ENCODE results near the gene DNMT3B.
"Not testable (repeated sequence)": the region's sequence is repeated elsewhere in the genome, so short reads cannot be mapped to it uniquely, and the experiment has no call there.

The DNMT3B gene

DNA sequence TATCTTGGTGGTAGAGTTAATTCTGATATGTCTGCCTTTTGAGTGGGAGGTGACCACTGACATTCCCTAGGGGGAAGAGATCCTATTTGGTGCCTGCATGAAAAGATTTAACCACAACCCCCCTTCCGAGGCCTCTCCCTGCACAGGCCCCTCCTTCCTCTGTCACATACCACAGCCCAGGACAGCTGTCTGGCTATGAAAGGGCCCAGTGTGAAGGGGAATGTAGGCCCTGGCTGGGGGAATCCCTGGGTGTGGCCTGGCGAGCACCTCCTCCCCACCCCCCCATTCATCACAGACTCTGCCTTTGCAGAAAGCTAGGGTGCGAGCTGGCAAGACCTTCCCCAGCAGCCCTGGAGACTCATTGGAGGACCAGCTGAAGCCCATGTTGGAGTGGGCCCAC, 30.1 kb downstream of the DNMT3B start:
- DNase-seq: peak; percentile 16

DNA sequence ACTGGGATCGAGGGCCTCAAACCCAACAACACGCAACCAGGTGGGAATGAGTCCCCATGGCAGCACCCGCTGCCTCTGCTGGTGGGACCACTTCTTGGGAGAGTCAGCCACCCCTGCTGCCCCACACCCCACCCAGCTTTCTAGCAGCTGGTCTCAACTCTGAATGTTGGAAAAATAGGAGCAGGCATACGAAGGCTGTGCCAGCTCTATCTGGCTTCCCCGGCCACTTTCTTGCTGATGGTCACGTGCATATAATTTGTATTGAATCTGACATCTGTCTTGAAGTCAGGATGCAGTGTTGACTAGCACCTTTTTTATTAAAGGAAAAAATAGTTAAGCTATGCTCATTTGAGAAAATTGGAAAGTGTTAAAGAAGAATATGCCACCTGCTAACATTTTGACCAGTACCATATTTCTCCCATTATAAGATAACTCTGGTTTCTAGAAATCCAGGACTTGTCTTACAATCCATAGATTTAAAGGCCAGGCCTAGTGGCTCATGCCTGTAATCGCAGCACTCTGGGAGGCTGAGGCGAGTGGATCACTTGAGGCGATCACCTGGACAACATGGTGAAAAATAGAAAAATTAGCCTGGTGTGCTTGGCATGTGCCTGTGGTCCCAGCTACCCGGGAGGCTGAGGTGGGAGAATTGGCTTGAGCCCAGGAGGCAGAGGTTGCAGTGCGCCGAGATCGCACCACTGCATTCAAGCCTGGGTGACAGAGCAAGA, 30.7 kb downstream of the DNMT3B start:
- DNase-seq: no peak

DNA sequence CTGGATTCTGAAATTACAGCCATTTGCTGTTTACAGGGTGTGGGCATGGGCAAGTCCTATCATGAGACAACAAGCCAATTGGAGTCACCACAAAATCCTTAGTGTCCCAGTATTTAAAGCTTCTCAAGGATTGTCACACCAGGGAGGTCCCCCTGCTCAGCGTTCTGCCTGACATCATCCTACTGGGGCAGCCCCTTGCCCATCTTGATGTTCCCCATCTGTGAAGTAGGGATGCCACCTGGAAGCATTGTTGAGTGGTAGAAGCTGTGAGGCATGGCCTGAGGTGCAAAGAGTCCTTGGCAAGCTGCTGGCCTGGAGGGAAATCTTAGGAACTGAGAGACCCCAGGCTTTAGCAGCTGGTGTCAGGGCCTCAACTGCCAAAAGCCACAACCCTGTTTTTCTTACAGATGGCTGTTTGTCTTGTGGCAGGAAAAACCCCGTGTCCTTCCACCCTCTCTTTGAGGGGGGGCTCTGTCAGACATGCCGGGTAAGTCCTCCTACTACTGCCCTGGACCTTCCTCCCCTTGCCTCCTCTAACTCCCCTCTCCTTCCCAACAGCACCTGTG, 34.3 kb downstream of the DNMT3B start:
- DNase-seq: no peak

DNA sequence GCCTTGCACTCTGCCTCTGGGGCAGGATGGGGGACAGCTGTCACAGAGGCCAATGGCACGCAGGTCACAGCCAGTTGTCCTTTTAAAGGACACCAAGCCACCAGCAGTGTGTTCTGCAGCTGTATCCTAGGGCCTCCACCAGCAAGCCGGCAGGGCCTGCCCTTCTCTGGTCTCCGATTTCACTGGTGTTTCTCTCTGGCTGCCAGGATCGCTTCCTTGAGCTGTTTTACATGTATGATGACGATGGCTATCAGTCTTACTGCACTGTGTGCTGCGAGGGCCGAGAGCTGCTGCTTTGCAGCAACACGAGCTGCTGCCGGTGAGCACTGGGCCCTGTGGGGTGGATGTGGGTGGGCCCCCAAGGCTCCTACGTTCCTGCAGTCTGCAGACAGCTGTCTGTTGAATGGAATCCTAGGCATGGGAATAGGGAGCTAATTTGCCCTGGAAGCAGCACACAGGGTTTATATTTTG, 34.8 kb downstream of the DNMT3B start:
- DNase-seq: no peak

DNA sequence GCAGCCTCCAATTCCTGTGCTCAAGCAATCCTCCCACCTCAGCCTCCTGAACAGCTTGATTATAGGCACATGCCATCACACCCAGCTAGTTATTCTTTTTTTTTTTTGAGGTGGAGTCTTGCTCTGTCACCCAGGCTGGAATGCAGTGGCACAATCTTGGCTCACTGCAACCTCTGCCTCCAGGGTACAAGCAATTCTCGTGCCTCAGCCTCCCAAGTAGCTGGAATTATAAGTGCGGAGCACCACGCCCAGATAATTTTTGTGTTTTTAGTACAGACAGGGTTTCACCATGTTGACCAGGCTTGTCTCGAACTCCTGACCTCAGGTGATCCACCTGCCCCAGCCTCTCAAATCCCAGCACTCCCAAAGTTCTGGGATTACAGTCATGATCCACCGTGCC, 35.4 kb downstream of the DNMT3B start:
- DNase-seq: not testable (repeated sequence)

DNA sequence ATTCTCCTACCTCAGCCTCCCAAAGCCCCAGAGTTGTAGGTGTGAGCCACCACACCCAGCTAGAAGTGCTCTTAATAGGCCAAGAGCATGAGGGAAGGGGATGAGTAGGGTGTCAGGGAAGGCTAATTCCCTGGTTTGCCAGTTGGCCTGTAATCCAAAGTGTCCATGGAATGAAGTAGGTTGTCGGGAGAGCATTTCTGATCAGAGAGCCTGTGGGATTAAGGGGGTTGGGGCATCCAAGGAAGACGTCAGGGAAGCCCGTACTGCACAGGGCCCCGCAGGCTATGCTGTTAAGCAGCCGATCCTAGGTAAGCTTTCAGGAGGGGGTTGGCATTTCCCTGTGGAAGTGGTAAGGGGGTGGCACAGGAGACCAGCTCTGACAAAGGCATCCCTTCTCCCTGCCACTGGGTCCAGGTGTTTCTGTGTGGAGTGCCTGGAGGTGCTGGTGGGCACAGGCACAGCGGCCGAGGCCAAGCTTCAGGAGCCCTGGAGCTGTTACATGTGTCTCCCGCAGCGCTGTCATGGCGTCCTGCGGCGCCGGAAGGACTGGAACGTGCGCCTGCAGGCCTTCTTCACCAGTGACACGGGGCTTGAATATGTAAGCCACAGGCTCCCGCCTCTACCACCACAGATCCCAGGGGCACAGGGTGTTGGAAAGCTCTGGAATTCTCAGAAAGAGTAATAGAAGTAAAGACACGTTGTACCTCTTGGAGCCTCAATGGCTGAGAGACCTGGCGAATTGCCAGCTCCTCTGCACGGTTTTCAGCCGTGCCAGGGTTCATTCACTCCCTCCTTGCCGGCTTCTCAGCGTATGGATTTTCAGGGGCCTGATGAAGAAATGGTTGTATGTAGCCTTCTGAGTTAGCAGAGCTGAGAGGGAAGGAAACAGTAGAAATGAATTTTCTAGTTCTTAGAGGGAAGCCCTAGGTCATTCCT, 36.1 kb downstream of the DNMT3B start:
- DNase-seq: no peak

DNA sequence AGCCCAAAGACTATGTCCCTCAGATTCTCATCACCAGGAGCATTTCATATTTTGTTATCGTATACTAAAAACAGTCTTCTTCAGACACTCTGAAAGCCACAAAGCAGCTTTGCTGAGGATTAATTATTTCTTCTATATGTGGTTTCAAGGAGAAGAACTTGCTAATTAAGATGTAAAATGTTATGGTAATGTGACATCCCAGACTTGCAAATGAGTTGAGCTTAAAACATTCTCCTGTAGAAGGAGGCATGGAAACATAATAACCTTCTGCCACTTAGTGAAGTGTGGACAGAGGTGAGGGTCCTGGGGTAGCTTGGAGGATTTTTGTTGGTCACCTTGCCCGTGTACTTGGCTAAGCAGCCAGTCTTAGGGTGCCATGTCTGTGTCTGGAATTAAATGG, 40.9 kb downstream of the DNMT3B start:
- no peak for DNase-seq

DNA sequence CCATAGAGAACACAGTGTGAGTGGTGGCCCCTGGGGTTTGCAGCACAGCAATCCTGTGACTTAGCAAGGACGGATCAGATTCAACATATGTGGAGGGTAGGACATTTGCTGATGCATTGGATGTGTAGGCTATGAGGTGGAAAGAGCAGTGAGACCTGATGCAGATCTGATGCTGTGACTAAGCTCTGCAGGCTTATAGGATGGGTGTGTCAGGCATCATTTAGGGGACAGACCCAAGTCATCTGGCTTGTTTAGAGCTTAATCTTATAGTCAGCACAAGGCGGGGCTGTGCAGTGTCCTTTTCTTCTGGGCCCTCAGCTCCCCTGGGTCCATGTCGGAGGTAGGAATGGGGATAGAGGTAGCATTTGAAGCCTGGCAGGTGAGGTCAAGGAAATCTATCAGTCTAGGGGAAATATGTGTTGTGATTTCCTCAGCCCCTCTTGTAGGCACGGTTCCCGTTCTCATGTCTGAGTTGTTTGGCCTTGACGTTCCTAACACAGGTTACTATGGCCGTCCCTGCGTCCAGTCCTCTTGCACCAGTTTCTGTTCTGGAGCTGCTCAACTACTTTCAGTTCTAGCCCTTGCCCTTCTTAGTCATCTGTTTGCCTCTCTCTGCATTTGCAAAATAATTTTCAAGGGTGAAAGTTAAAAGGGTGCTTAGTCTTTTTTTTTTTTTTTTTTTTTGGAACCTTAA, 42.0 kb downstream of the DNMT3B start:
- DNase-seq: no peak

DNA sequence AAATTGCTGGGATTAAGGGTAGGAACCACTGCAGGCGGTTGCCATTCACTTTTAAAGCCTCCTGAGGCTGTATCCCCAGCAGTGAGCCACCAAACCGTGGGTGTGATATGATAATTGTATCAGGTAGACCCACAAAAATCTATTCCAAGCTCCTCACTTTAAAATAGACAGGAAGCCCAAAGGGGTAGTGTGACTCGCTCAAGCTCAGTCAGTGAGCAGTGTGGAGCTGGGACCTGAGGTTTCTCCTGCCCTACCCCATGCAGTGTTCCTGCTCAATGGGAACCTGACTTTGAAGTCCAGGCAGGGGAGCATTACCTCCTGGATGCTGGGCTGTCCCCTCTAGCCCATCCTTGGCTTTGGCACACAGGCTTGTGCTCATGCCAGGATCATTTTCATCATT, 42.6 kb downstream of the DNMT3B start:
- DNase-seq: no peak

DNA sequence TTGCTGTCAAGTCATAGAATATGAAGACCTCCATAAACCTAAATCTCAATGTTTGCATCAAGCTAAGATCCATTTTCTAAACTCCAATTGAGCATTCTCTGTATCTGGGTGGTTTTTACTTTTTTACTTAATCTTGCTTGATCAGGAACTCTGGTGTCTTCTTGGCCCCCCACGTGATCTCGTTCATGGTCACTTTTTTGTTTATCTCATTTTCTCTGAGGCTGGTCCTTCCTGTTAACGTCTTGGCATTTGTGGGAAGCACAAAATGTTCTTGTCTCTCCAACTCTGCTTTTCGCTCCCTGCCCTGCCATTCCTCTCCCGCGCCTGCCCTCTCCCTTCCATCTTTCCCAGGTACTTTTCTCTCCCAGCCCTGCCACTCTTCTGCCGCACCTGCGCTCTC, 43.5 kb downstream of the DNMT3B start:
- DNase-seq: peak; percentile 47

DNA sequence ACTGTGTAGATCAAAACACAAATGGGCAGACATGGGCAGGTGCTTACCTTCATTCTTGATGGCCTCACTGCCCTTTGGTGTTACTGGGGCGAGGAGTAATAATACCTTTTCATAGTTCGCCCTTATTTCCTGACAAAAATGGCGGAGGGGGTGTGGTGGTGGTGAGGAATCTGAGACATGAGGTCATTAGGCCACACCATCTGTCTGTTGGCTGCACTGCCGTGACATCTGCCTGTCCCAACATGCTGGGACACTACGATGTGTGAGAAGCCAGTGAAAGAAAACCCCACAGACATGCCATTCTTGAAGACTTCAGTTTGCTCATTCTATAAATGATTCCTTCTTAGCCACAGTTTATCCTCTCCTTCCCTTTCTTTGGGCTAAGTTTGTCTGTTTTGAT, 44.2 kb downstream of the DNMT3B start:
- DNase-seq: no peak

DNA sequence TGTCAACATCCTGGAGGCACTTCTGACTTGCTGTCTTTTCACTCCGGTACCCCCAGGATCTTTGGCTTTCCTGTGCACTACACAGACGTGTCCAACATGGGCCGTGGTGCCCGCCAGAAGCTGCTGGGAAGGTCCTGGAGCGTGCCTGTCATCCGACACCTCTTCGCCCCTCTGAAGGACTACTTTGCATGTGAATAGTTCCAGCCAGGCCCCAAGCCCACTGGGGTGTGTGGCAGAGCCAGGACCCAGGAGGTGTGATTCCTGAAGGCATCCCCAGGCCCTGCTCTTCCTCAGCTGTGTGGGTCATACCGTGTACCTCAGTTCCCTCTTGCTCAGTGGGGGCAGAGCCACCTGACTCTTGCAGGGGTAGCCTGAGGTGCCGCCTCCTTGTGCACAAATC, 45.5 kb downstream of the DNMT3B start:
- no peak for DNase-seq

DNA sequence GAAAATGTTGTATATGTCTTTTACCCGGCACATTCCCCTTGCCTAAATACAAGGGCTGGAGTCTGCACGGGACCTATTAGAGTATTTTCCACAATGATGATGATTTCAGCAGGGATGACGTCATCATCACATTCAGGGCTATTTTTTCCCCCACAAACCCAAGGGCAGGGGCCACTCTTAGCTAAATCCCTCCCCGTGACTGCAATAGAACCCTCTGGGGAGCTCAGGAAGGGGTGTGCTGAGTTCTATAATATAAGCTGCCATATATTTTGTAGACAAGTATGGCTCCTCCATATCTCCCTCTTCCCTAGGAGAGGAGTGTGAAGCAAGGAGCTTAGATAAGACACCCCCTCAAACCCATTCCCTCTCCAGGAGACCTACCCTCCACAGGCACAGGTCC, 46.3 kb downstream of the DNMT3B start:
- no peak for DNase-seq

DNA sequence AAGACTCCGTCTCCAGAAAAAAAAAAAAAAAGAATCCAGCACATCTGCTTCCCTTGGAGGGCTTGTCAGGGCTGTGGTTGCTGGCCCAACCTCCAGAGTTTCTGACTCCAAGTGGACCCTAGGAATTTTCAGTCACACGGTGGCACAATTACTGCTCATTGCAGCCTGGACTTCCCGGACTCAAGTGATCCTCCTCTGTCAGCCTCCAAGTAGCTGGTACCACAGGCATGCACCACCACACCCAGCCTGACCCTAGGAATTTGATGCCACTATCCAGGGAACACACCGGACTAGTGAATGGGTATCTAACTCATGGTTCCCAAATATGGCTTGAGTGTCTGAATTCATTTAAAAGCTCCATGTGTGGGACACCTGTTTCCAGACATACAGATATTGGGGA, 47.7 kb downstream of the DNMT3B start:
- no peak for DNase-seq

DNA sequence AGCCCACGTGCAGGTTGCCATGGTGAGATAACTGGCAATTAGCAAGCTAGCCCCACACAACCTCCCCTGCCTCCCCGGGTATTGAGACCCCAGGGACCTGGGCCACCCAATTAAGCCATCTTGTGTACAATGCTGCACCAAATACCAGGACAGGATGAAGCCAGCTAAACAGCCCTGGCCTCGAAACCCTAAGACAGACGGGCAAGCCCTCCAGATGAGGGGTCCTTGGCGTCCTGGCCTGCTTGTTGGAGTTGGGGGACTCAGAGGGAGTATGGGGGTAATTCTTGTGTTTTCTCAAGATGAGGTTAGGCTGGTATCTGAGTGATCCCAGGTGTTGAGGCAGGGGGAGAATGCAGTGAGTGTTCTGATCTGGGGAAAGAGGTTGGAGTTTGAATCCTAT, 48.8 kb downstream of the DNMT3B start:
- DNase-seq: no peak

DNA sequence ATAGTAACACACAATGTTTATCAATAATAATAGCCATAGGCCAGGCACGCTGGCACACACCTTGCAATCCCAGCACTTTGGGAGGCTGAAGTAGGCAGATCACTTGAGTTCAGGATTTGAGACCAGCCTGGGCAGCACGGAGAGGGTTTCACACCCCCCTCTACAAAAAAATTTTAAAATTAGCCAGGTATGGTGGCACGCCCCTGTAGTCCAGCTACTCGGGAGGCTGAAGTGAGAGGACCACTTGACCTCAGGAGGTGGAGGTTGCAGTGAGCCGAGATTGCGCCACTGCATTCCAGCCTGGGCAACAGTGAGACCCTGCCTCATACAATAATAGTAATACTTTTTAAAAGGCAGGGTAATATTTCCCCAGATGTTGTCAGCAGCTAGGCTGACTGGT, 49.7 kb downstream of the DNMT3B start:
- no peak for DNase-seq

DNA sequence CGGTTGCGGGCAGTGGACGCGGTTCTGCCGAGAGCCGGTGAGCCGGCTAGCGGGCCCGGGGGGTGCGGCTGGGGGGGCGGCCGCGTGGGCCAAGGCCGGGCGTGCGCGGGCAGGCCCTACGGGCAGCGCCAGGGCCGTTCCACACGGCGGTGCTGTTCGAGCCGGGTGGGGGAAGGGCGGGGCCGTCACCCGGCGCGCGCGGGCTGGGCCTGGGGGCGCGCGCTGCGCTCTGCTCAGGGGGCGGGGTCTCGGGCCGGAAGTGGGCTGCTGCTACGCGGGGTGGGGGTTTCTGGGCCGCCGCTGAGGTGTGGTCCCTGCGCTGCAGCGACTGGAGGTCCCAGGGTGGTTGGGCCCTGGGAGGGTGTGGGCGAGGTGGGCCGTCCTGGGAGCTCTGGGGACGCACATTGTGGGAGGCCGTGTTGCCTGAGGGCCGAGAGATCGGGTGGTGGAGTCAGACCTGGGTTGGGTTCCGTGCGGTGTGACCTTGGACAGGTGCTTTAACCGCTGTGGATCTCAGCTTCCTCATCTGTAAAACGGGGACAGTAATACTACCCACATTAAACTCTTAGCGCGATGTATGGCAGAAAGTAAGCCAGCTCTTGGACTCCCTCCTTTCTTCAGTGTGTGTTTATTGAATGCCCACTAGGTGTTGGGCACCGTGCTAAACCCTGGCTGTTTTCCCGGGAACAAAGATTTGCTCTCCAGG, 58.0 kb downstream of the DNMT3B start:
- no peak for DNase-seq

DNA sequence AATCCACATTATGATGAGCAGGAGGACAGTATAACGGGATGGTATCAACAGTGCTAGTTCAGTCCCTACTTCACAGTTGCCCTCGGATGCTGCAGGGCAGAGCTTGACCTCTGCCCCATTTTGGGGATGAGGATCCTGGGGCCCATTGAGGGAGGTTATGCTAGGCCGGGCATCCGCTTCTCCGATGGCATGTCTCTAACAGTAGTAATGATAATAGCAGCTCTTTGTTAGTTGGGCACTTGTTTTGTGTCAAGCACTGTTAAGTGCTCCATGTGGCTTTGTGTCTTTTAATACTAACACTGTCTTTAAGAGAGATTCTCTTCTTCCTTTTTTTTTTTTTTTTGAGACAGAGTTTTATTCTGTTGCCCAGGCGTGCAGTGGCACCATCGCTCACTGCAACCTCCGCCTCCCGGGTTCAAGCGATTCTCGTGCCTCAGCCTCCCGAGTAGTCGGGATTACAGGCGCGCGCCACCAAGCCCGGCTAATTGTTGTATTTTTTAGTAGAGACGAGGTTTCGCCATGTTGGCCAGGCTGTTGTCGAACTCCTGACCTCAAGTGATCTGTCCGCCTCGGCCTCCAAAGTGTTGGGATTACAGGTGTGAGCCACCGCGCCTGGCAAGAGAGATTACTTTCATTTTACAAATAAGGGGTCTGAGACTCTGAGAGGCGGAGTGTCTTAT, 58.7 kb downstream of the DNMT3B start:
- DNase-seq: no peak

DNA sequence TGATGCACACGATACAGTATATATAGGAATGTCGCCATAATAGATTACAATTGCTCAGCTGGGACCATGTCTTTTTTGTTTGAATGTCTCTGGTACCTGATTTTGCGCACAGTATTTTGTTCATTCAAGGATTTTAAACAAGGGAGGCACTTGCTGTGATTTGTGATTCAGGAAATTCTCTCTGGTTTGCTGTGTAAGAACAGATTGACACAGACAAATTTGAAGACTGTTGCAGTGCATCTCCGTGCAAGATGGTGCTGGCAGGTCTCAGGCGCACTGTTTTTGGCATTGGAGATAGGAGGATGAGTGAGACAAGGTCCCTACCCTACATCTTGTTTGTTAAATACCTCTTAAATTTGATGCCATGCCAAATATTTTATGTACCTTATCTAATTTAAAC, 60.0 kb downstream of the DNMT3B start:
- DNase-seq: no peak

DNA sequence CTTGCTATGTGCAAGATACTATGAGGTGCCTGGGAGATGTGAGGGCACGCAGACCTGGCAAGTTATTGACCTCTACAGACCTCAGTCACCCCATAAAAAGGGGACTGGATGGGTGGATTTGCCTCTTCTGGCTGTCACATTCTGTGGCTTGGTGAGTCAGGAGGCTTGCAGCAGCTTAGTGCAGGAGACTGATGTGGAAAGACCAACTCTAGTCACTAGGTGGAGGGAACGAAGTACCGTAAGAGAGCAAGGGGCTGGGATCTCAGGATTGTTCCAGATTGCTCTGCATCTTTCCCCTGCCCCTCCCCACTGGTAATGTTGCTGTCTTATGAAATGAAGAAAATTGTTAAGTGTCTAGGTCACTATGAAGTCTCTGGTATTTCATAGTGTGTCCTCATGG, 60.9 kb downstream of the DNMT3B start:
- peak; percentile 15 for DNase-seq

DNA sequence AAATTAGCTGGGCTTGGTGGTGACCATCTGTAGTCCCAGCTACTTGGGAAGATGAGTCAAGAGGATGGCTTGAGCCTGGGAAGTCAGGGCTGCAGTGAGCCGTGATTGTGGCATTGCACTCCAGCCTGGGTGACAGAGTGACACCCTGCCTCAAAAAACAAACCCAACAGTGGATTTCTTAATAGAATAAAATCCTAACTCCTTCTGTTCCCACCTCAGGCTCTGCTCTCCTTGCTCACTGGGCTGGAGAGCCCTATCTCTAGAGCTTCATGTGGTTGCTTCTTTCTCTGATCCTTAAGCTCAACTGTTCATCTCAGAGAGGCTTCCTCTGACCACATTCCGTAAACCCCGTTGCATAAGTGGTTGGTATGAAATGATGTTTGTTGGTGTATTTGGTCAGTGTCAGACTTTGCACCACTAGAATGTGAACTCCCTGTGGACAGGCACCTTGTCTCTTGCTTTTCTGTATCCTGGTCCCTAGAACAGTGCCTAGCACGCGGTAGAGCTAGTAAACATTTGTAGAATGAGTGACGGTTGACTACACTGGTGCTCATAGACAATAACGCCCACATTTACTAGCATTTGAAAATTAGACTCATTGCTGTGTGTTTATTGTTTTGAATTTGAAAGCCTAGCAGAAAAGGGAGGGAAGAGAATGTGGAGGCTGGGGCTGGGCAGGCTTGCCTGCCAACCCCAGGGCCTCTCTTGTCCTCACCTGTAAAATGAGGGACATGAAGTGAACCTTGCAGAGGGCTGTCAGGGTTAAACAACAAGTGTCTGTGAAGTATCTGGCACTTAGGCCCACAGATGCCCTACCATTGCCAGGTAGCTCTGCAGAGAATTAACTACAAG, 61.8 kb downstream of the DNMT3B start:
- no peak for DNase-seq
